ENCODE data around the gene GLIPR2. TPM values are rescaled to one million over a fixed set of nuclear protein-coding genes. Genes with fewer than 3 reads are reported as not detected.

GLIPR2 gene
- total and polyA plus RNA-seq, 4 experiments from 2014 or later = 17.0 to 213 (median 79.5) TPM

DNA sequence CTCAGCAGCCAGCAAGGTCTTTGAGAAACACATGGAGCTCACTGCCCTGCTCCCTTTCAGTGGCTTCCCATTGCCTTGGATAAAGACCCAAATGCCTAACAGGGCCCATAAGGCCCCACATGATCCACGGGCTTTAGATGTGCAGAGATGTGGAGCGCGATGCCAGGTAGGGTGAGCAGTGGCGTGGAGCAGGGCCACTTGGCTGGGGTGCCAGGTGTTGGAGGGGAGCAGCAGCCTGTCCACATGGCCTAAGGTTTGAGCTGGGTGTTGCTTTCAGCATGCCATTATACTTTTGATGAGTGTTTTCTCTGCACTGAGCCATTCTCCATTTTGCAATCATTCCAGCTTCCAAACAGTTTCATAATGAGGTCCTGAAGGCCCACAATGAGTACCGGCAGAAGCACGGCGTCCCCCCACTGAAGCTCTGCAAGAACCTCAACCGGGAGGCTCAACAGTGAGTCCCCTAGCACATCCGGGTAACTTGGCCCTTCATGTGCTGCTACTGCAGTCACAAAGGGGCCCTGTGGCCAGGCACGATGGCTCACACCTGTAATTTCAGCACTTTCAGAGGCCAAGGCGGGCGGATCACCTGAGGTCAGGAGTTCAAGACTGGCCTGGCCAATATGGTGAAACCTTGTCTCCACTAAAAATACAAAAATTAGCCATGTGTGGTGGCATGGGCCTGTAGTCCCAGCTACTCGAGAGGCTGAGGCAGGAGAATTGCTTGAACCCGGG, 11.1 kb downstream of the GLIPR2 start:
- Histone ChIP-seq H3K27me3 (ENCODE audit: insufficient read depth, low read length) (no peaks in the 10 kb centered on the region), H3K4me3 (ENCODE audit: low read length in 2 of 2) (no peak overlapping the region), H3K9me3 (ENCODE audit: control insufficient read depth in 1 of 2, low read length in 2 of 2) (peaks cover 0 to 7% of the 10 kb centered on the region in 2 donors), H3K4me1 (ENCODE audit: insufficient read depth, low read length) (peaks cover 100% of the 10 kb centered on the region), H3K36me3 (ENCODE audit: insufficient read depth, low read length) (no peaks in the 10 kb centered on the region), H3K27ac (ENCODE audit: low read depth, low read length) (peak overlapping the region; percentile 73)
- peak overlapping the region; percentile 61 to 95 (median 92) for H3K27ac Mint-ChIP-seq
- no peaks in the 10 kb centered on the region for H3K27me3 Mint-ChIP-seq
- no peak for DNase-seq
- intact Hi-C loops (cut with micrococcal nuclease) = no loop called here
- peaks cover 70 to 99% (median 87%) of the 10 kb centered on the region in 4 donors for H3K4me1 Mint-ChIP-seq
- peaks cover 46 to 68% of the 10 kb centered on the region in 2 donors for H3K36me3 Mint-ChIP-seq
- H3K4me3 Mint-ChIP-seq = peak overlapping the region in 6 of 8 donors; percentile 27 to 77 (median 42)
- ChIA-PET CTCF (ENCODE audit: partially characterized antibody) (interaction anchor here (0.9 to 5.8 kb wide), 6 partner anchors 11 to 46 kb away, joined by 3 to 49 read pairs (median 4); partner anchors contain the start of gene GLIPR2), POLR2A (ENCODE audit: partially characterized antibody) (interaction anchor here (0.9 to 9.2 kb wide), 4 partner anchors 8 to 43 kb away, joined by 3 to 159 read pairs (median 9); partner anchors contain the start of genes CLTA and GLIPR2)
- H3K9me3 Mint-ChIP-seq = peaks cover 0 to 13% (median 8%) of the 10 kb centered on the region in 8 donors

DNA sequence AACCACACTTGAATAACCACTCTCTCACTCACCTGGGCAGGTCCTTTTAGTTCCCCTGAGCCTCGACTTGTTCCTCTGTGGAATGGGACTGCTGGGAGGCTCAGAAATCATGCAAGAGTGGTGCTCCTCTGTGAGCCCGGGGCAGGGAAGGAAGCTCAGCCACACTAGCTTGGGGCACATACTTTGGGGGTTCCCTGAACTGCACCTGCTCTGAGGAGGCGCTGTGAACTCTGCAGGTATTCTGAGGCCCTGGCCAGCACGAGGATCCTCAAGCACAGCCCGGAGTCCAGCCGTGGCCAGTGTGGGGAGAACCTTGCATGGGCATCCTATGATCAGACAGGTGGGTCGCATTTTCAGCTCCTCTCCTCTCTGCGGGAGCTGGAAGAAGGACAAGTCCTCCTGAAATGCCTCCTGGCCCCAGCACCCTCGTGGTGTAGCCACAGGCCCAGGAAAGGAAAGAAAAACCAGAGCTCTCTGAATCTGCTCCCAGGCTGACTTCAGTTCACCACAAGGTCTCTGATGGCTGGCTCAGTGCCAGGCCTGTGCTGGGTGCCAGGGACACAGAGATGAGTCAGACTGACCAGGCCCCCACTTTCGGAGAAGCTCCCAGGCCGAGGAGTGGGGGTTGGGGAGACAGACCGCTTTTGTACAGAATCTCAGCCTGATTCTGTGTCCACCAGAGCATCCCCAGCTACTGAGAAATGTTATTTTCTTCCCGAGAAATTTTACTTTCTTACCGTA, 11.9 kb downstream of the GLIPR2 start:
- Histone ChIP-seq H3K4me1 (ENCODE audit: insufficient read depth, low read length) (peaks cover 100% of the 10 kb centered on the region), H3K36me3 (ENCODE audit: insufficient read depth, low read length) (no peaks in the 10 kb centered on the region), H3K9me3 (ENCODE audit: control insufficient read depth in 1 of 2, low read length in 2 of 2) (peaks cover 0 to 7% of the 10 kb centered on the region in 2 donors), H3K27me3 (ENCODE audit: insufficient read depth, low read length) (no peaks in the 10 kb centered on the region), H3K4me3 (ENCODE audit: low read length in 2 of 2) (no peak overlapping the region), H3K27ac (ENCODE audit: low read depth, low read length) (peak overlapping the region; percentile 73)
- Mint-ChIP-seq H3K27me3 (no peaks in the 10 kb centered on the region), H3K4me1 (peaks cover 68 to 99% (median 83%) of the 10 kb centered on the region in 4 donors), H3K27ac (peak overlapping the region; percentile 61 to 95 (median 92)), H3K4me3 (peak overlapping the region in 7 of 8 donors; percentile 17 to 77 (median 42)), H3K9me3 (peaks cover 0 to 13% (median 8%) of the 10 kb centered on the region in 8 donors), H3K36me3 (peaks cover 45 to 65% of the 10 kb centered on the region in 2 donors)
- intact Hi-C loops (cut with micrococcal nuclease) = no loop called here
- ChIA-PET CTCF (ENCODE audit: partially characterized antibody) (interaction anchor here (0.9 to 5.8 kb wide), 10 partner anchors 9 to 46 kb away, joined by 3 to 49 read pairs (median 4); partner anchors contain the start of gene GLIPR2), POLR2A (ENCODE audit: partially characterized antibody) (interaction anchor here (0.8 to 9.2 kb wide), 5 partner anchors 9 to 42 kb away, joined by 3 to 159 read pairs (median 4); partner anchors contain the start of genes CLTA and GLIPR2)
- DNase-seq = peak; percentile 56 to 88 (median 61)

DNA sequence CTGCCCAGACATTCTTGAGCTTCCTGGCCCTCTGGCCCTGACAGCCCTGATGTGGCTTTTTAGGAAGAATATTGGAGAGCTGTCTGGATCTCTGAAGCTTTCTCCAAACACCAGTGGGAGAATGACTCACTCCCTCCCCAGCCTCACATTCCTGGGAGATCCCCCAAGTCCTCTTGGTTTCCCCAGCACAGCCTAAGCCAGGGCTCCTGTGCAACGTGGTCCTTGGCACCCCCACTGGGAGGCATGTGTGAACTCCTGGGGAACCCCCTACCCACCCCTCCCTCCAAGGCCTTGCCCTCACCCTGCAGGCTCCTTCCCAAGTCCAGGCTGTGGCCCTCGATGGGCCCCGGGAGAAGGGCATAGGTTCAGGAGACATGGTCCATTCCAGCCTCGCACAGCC, 12.7 kb downstream of the GLIPR2 start:
- ChIA-PET POLR2A (ENCODE audit: partially characterized antibody) (interaction anchor here (0.7 to 9.2 kb wide), 5 partner anchors 10 to 338 kb away, joined by 3 to 159 read pairs (median 4); partner anchors contain the start of genes CLTA and GLIPR2), CTCF (ENCODE audit: partially characterized antibody) (interaction anchor here (0.9 to 5.8 kb wide), 9 partner anchors 9 to 47 kb away, joined by 3 to 49 read pairs (median 4); partner anchors contain the start of gene GLIPR2)
- peak overlapping the region; percentile 95 to 100 (median 99) for H3K27ac Mint-ChIP-seq
- H3K9me3 Mint-ChIP-seq = peaks cover 0 to 13% (median 8%) of the 10 kb centered on the region in 8 donors
- peak overlapping the region in 5 of 8 donors; percentile 13 to 77 (median 42) for H3K4me3 Mint-ChIP-seq
- no peak overlapping the region for H3K4me3 ChIP-seq (ENCODE audit: low read length in 2 of 2)
- H3K4me1 Mint-ChIP-seq = peaks cover 65 to 95% (median 79%) of the 10 kb centered on the region in 4 donors
- DNase-seq = no peak
- peaks cover 97% of the 10 kb centered on the region for H3K4me1 ChIP-seq (ENCODE audit: insufficient read depth, low read length)
- no peaks in the 10 kb centered on the region for H3K27me3 Mint-ChIP-seq
- H3K9me3 ChIP-seq (ENCODE audit: control insufficient read depth in 1 of 2, low read length in 2 of 2) = peaks cover 0 to 7% of the 10 kb centered on the region in 2 donors
- intact Hi-C loops (cut with micrococcal nuclease) = no loop called here
- H3K36me3 ChIP-seq (ENCODE audit: insufficient read depth, low read length) = no peaks in the 10 kb centered on the region
- peaks cover 48 to 61% of the 10 kb centered on the region in 2 donors for H3K36me3 Mint-ChIP-seq
- H3K27ac ChIP-seq (ENCODE audit: low read depth, low read length) = peak overlapping the region; percentile 73
- H3K27me3 ChIP-seq (ENCODE audit: insufficient read depth, low read length) = no peaks in the 10 kb centered on the region

DNA sequence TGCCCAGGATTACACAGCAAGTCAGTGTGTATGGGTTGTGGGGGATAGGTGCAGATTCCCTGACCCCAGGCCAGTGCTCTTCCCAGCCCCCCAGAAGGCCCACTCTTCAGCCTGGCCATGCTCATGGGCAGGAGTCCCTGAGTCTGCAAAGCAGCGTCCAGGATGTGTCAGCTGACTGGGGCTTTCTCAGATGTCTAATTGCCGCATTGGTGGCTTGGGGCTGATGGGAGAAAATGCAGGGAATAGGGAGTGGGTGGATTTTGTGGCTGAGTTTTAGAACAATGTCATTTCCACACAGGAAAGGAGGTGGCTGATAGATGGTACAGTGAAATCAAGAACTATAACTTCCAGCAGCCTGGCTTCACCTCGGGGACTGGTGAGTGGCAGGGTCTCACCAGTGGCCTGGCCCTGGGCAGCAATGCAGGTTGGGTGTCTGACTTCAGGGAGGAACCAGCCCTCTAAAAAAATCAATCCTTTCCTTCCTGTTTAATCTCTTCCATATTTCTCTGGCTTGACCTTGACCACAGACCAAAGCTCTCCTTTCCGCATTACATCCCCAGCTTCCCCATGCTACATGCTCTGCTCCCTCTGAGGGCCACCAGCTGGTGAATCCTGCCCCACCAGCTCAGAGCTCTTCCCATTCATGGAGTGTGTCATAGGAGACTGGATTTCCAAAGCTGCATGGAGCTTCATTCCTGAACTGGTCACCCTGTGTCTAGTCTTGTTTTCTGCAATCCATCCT, 14.2 kb downstream of the GLIPR2 start:
- Histone ChIP-seq H3K4me3 (ENCODE audit: low read length in 2 of 2) (peak overlapping the region in 1 of 2 donors; percentile 39), H3K9me3 (ENCODE audit: control insufficient read depth in 1 of 2, low read length in 2 of 2) (peaks cover 0 to 6% of the 10 kb centered on the region in 2 donors), H3K27ac (ENCODE audit: low read depth, low read length) (peak overlapping the region; percentile 96), H3K4me1 (ENCODE audit: insufficient read depth, low read length) (peaks cover 89% of the 10 kb centered on the region), H3K27me3 (ENCODE audit: insufficient read depth, low read length) (no peaks in the 10 kb centered on the region), H3K36me3 (ENCODE audit: insufficient read depth, low read length) (no peaks in the 10 kb centered on the region)
- Mint-ChIP-seq H3K27me3 (no peaks in the 10 kb centered on the region), H3K27ac (peak overlapping the region; percentile 95 to 100 (median 99)), H3K4me1 (peaks cover 56 to 86% (median 71%) of the 10 kb centered on the region in 4 donors), H3K36me3 (peaks cover 48 to 56% of the 10 kb centered on the region in 2 donors), H3K4me3 (peak overlapping the region; percentile 74 to 93 (median 88)), H3K9me3 (peaks cover 0 to 9% (median 4%) of the 10 kb centered on the region in 8 donors)
- POLR2A ChIA-PET (ENCODE audit: partially characterized antibody) = interaction anchor here (0.8 to 9.2 kb wide), 4 partner anchors 11 to 58 kb away, joined by 3 to 159 read pairs (median 18); partner anchors contain the start of genes CLTA and GLIPR2
- CTCF ChIA-PET (ENCODE audit: partially characterized antibody) = interaction anchor here (0.7 to 5.8 kb wide), 11 partner anchors 9 to 49 kb away, joined by 3 to 49 read pairs (median 7); partner anchors contain the start of genes CLTA and GLIPR2
- intact Hi-C loops (cut with micrococcal nuclease) = loop anchor here (1.0 kb wide), 3 partner anchors 10 to 40 kb away; partner anchors contain the start of genes CLTA and GLIPR2
- DNase-seq = no peak

DNA sequence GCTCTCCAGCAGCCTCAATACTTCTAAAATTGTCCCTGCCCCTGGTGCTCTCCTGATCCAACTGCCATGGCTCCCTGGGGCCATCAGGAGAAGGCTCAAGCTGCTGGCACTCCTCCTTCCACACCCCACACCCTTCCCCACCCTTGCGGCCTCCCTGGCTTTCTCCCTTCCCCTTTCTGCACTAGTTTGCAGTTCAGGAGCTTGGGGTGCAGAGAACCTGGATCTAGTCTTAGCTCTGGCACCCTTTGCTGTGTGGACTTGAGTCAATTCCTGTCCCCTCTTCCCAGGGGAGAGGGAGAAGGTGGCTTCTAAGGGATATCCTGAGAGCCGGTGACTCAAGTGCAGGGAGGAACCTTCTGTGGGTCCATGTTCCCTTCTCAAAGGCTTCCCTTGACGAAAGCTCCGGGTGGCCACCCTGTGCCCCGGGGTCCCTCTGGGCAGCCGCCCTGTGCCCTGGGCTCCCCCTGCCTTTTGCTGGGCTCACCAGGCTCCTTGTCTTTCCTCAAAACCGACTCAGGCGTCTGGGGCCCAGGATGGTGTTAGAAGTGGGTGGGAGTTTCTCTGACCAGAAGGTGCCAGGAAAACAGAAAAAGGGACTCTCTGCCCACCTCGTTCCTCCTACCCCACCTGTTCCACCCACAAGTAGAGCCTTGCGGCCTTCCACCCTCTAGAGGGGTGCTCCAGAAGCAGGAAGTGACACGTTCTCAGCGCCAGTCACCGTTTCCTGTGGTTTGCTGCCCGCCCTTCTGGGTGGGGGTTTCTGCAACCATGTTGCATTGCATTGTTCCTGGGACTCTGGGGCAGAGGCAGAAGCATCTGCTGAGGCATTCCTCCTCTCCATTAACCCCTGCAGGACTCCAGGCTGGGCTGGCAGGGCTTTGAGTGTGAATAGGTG, 15.0 kb downstream of the GLIPR2 start:
- Mint-ChIP-seq H3K4me1 (peaks cover 50 to 78% (median 64%) of the 10 kb centered on the region in 4 donors), H3K36me3 (peaks cover 43 to 51% of the 10 kb centered on the region in 2 donors), H3K4me3 (peak overlapping the region; percentile 85 to 93 (median 88)), H3K27me3 (no peaks in the 10 kb centered on the region), H3K27ac (peak overlapping the region; percentile 95 to 100 (median 99)), H3K9me3 (peaks cover 0 to 2% (median 0%) of the 10 kb centered on the region in 8 donors)
- Histone ChIP-seq H3K4me1 (ENCODE audit: insufficient read depth, low read length) (peaks cover 81% of the 10 kb centered on the region), H3K36me3 (ENCODE audit: insufficient read depth, low read length) (no peaks in the 10 kb centered on the region), H3K9me3 (ENCODE audit: control insufficient read depth in 1 of 2, low read length in 2 of 2) (no peaks in the 10 kb centered on the region), H3K4me3 (ENCODE audit: low read length in 2 of 2) (peak overlapping the region; percentile 17 to 39), H3K27me3 (ENCODE audit: insufficient read depth, low read length) (no peaks in the 10 kb centered on the region), H3K27ac (ENCODE audit: low read depth, low read length) (peak overlapping the region; percentile 96)
- DNase-seq = peak; percentile 86 to 96 (median 90)
- CTCF ChIA-PET (ENCODE audit: partially characterized antibody) = interaction anchor here (0.7 to 5.8 kb wide), 11 partner anchors 8 to 50 kb away, joined by 3 to 49 read pairs (median 8); partner anchors contain the start of genes CLTA and GLIPR2
- intact Hi-C loops (cut with micrococcal nuclease) = loop anchor here (1.0 kb wide), 4 partner anchors 15 to 48 kb away; partner anchors contain the start of genes CLTA and GLIPR2
- POLR2A ChIA-PET (ENCODE audit: partially characterized antibody) = interaction anchor here (0.5 to 9.2 kb wide), 6 partner anchors 12 to 98 kb away, joined by 3 to 159 read pairs (median 8); partner anchors contain the start of genes CLTA and GLIPR2

Measured in CD4-positive, alpha-beta memory T cell (primary cell).